Right renal cortex interstitium (tissue), 3 donors: ENCODE data around the gene SULT4A1. TPM values are rescaled to one million over a fixed set of nuclear protein-coding genes. Genes with fewer than 3 reads are reported as not detected.
"Not testable (repeated sequence)": the region's sequence is repeated elsewhere in the genome, so short reads cannot be mapped to it uniquely, and the experiment has no call there.

ENCODE experiments used
- DNase-seq, 3 donors: peaks; one replicate each; pipeline ENCODE4 v3.0.0-alpha.2; 2013; ENCODE audit warnings: low read depth in 3 of 3, low spot score in 2 of 3
- polyA plus RNA-seq, 3 donors: library from polyadenylated mRNA; unstranded; fragments of 120-200 nt; gene quantifications; one replicate each; pipeline ENCODE4 v1.2.1, GENCODE V29; 2013; ENCODE audit not compliant: insufficient read length in 3 of 3

SULT4A1 gene
- polyA plus RNA-seq, 3 donors, result 1.9 to 2.9 (median 2.1) TPM

GRCh38 chr22:43887391-43887790 lies 25.1 kb upstream of the SULT4A1 start:
- no peak for DNase-seq

GRCh38 chr22:43886231-43886630 lies 23.9 kb upstream of the SULT4A1 start:
- no peak for DNase-seq

GRCh38 chr22:43885786-43886185 lies 23.5 kb upstream of the SULT4A1 start:
- no peak for DNase-seq

- no peak for DNase-seq
Observed at GRCh38 chr22:43885319-43885671, 23.0 kb upstream of the SULT4A1 start.

GRCh38 chr22:43884600-43885318 lies 22.4 kb upstream of the SULT4A1 start:
- no peak for DNase-seq

- DNase-seq, result no peak
Observed at GRCh38 chr22:43883719-43884415, 21.6 kb upstream of the SULT4A1 start.

- no peak for DNase-seq
Observed at GRCh38 chr22:43883012-43883661, 20.8 kb upstream of the SULT4A1 start.

- DNase-seq, result no peak
Observed at GRCh38 chr22:43882122-43882767, 19.9 kb upstream of the SULT4A1 start.

- DNase-seq, result no peak
Observed at GRCh38 chr22:43881091-43882061, 19.1 kb upstream of the SULT4A1 start.

- DNase-seq, result no peak
Observed at GRCh38 chr22:43880541-43880991, 18.3 kb upstream of the SULT4A1 start.

- no peak for DNase-seq
Observed at GRCh38 chr22:43879901-43880540, 17.7 kb upstream of the SULT4A1 start.

- no peak for DNase-seq
Observed at GRCh38 chr22:43878831-43879550, 16.7 kb upstream of the SULT4A1 start.

GRCh38 chr22:43878079-43878795 lies 15.9 kb upstream of the SULT4A1 start:
- DNase-seq, result no peak

- DNase-seq, result no peak
Observed at GRCh38 chr22:43876866-43877509, 14.7 kb upstream of the SULT4A1 start.

GRCh38 chr22:43869799-43870198 lies 7.5 kb upstream of the SULT4A1 start:
- no peak for DNase-seq

GRCh38 chr22:43869001-43869400 lies 6.7 kb upstream of the SULT4A1 start:
- DNase-seq, result not testable (repeated sequence)

- DNase-seq, result peak; percentile 60 to 77 (median 61)
Observed at GRCh38 chr22:43867839-43868635, 5.7 kb upstream of the SULT4A1 start.
